ENCODE results near the gene HS3ST6. TPM values are rescaled to one million over a fixed set of nuclear protein-coding genes. Genes with fewer than 3 reads are reported as not detected.
A peak's percentile ranks its signal among the peaks of the same experiment; 100 is the strongest.

Gene HS3ST6
- total RNA-seq (under 1 TPM in 1 of 9 donors, not detected in 8; 0.11 TPM), polyA plus RNA-seq (under 1 TPM in 1 of 3 donors, not detected in 2; 0.07 TPM)
- long read RNA-seq, donor 1, result 0 reads
- long read RNA-seq, donor 2, result 0 reads
- long read RNA-seq, donor 3, result 0 reads
- long read RNA-seq, donor 4, result 0 reads
- long read RNA-seq, donor 5, result 0 reads
- long read RNA-seq, donor 6, result 0 reads
- long read RNA-seq, donor 7, result 0 reads
- long read RNA-seq, donor 8, result 0 reads
- long read RNA-seq, donor 9, result 0 reads
- long read RNA-seq, donor 10, result 0 reads

- intact Hi-C loops (cut with DNase I), result no loop called here
- Histone ChIP-seq H3K36me3 (replicated peaks in 1 of 2) (no peaks in the 10 kb centered on the region), H3K4me3 (no peak within 1 kb of the TSS), H3K27me3 (peaks cover 62% of the 10 kb centered on the region), H3K4me1 (replicated peaks in 1 of 2) (peaks cover 0 to 3% of the 10 kb centered on the region in 2 donors), H3K9me3 (replicated peaks in 1 of 3) (no peaks in the 10 kb centered on the region), H3K27ac (no peak within 1 kb of the TSS)
- 4 to 16% (median 7%) methylated on average over 13 to 67 of the region's 71 CpGs for WGBS, 4 donors
- no peak for TF ChIP-seq CTCF (IDR thresholded peaks at IDR 0.05)
- no peak for TF ChIP-seq POLR2A (IDR thresholded peaks at IDR 0.05)
- DNase-seq, result no peak
Measured at GRCh38 chr16:1918351-1919326, at the start of gene HS3ST6. Gene HS3ST6 (minus strand): TSS chr16:1918415. CDS start chr16:1918323, 92 bp downstream.

- TF ChIP-seq CTCF (IDR thresholded peaks at IDR 0.05) (no peak), POLR2A (IDR thresholded peaks at IDR 0.05) (no peak)
- H3K27me3 ChIP-seq, result no peaks in the 10 kb centered on the region
- H3K9me3 ChIP-seq (replicated peaks in 1 of 3), result no peaks in the 10 kb centered on the region
- peak within 1 kb of the TSS in 1 of 4 donors; percentile 90 for H3K4me3 ChIP-seq
- intact Hi-C loops (cut with DNase I), result no loop called here
- no peak for DNase-seq
- H3K4me1 ChIP-seq (replicated peaks in 1 of 2), result peaks cover 10 to 29% of the 10 kb centered on the region in 2 donors
- peaks cover 0 to 19% of the 10 kb centered on the region in 2 donors for H3K36me3 ChIP-seq (replicated peaks in 1 of 2)
- WGBS, 4 donors, result 94 to 96% (median 95%) methylated on average over 3 to 6 of the region's 6 CpGs
- peak within 1 kb of the TSS in 2 of 5 donors; percentile 95 to 96 for H3K27ac ChIP-seq
Measured at GRCh38 chr16:1966460-1966859, 48.2 kb upstream of the HS3ST6 start, which contains the start of gene RNF151. Gene RNF151 (plus strand): TSS chr16:1966856. CDS start chr16:1966882, 26 bp downstream.

GRCh38 chr16:1965396-1966001 is 47.3 kb upstream of the HS3ST6 start:
- H3K4me3 ChIP-seq, result peak overlapping the region; percentile 72 to 92 (median 90)
- H3K27ac ChIP-seq, result peak overlapping the region; percentile 85 to 98 (median 95)
- WGBS, 4 donors, result 14 to 28% (median 23%) methylated on average over 11 to 24 of the region's 24 CpGs
- TF ChIP-seq POLR2A (IDR thresholded peaks at IDR 0.05), result no peak
- intact Hi-C loops (cut with DNase I), result no loop called here
- H3K36me3 ChIP-seq (replicated peaks in 1 of 2), result peaks cover 0 to 23% of the 10 kb centered on the region in 2 donors
- no peaks in the 10 kb centered on the region for H3K27me3 ChIP-seq
- no peaks in the 10 kb centered on the region for H3K9me3 ChIP-seq (replicated peaks in 1 of 3)
- no peak for DNase-seq
- H3K4me1 ChIP-seq (replicated peaks in 1 of 2), result peaks cover 10 to 24% of the 10 kb centered on the region in 2 donors

GRCh38 chr16:1964506-1965395 is 46.5 kb upstream of the HS3ST6 start, which contains the start of gene RPS2:
Gene RPS2 (minus strand): TSS chr16:1964826. CDS start chr16:1964625, 201 bp downstream.
- WGBS, 4 donors, result 0 to 2% (median 1%) methylated on average over 10 to 97 of the region's 97 CpGs
- Histone ChIP-seq H3K4me1 (replicated peaks in 1 of 2) (peaks cover 10 to 29% of the 10 kb centered on the region in 2 donors), H3K4me3 (peak within 1 kb of the TSS; percentile 72 to 92 (median 90)), H3K27ac (peak within 1 kb of the TSS; percentile 92 to 98 (median 95)), H3K36me3 (replicated peaks in 1 of 2) (peaks cover 0 to 23% of the 10 kb centered on the region in 2 donors), H3K27me3 (no peaks in the 10 kb centered on the region), H3K9me3 (replicated peaks in 1 of 3) (no peaks in the 10 kb centered on the region)
- TF ChIP-seq CTCF (IDR thresholded peaks at IDR 0.05), result peak in 1 of 6 experiments; percentile 14
- peak; percentile 95 to 96 for TF ChIP-seq POLR2A (IDR thresholded peaks at IDR 0.05)
- DNase-seq, result peak; percentile 98 to 100 (median 100)
- intact Hi-C loops (cut with DNase I), result no loop called here
